Measurements from ENCODE around the gene MAP2K2. TPM values are rescaled to one million over a fixed set of nuclear protein-coding genes. Genes with fewer than 3 reads are reported as not detected.

Gene MAP2K2
- total and polyA plus RNA-seq, 4 experiments from 2014 or later = 44.0 to 126 (median 113) TPM

- Histone ChIP-seq H3K4me1 (ENCODE audit: insufficient read depth, low read length) (peaks cover 64% of the 10 kb centered on the region), H3K36me3 (ENCODE audit: insufficient read depth, low read length) (no peaks in the 10 kb centered on the region), H3K4me3 (ENCODE audit: low read length in 2 of 2) (peak overlapping the region in 1 of 2 donors; percentile 70), H3K27me3 (ENCODE audit: insufficient read depth, low read length) (no peaks in the 10 kb centered on the region), H3K9me3 (ENCODE audit: control insufficient read depth in 1 of 2, low read length in 2 of 2) (no peaks in the 10 kb centered on the region), H3K27ac (ENCODE audit: low read depth, low read length) (no peak overlapping the region)
- Mint-ChIP-seq H3K27me3 (no peaks in the 10 kb centered on the region), H3K36me3 (peaks cover 0 to 10% of the 10 kb centered on the region in 2 donors), H3K27ac (peak overlapping the region in 5 of 7 donors; percentile 35 to 80 (median 62)), H3K4me3 (peak overlapping the region; percentile 66 to 80 (median 76)), H3K9me3 (no peaks in the 10 kb centered on the region), H3K4me1 (peaks cover 19 to 55% (median 37%) of the 10 kb centered on the region in 4 donors)
- CTCF ChIA-PET (ENCODE audit: partially characterized antibody) = interaction anchor here (1.4 to 1.5 kb wide), 2 partner anchors 39 to 74 kb away, joined by 3 to 5 read pairs; no protein-coding TSS in a partner anchor
- peak; percentile 96 to 99 (median 98) for DNase-seq
- intact Hi-C loops (cut with micrococcal nuclease) = loop anchor here (1.0 to 10.0 kb wide), 8 partner anchors 24 to 491 kb away; partner anchors contain the start of genes ANKRD24, HMG20B, MAP2K2 and PIAS4
- POLR2A ChIA-PET (ENCODE audit: partially characterized antibody) = interaction anchor here (0.5 to 3.6 kb wide), 16 partner anchors 12 to 181 kb away, joined by 3 to 54 read pairs (median 9); partner anchors contain the start of genes EEF2, PIAS4 and YJU2
These were observed 58.3 kb downstream of the MAP2K2 start for GRCh38 chr19:4065430-4066175.

GRCh38 chr19:4064496-4065260, 59.2 kb downstream of the MAP2K2 start:
- DNase-seq = peak; percentile 45 to 70 (median 48)
- POLR2A ChIA-PET (ENCODE audit: partially characterized antibody) = interaction anchor here (0.5 to 4.2 kb wide), 5 partner anchors 13 to 79 kb away, joined by 3 to 25 read pairs (median 7); partner anchors contain the start of gene EEF2
- Histone ChIP-seq H3K36me3 (ENCODE audit: insufficient read depth, low read length) (no peaks in the 10 kb centered on the region), H3K27ac (ENCODE audit: low read depth, low read length) (peak overlapping the region; percentile 72), H3K4me1 (ENCODE audit: insufficient read depth, low read length) (peaks cover 66% of the 10 kb centered on the region), H3K4me3 (ENCODE audit: low read length in 2 of 2) (peak overlapping the region; percentile 29 to 58), H3K27me3 (ENCODE audit: insufficient read depth, low read length) (no peaks in the 10 kb centered on the region), H3K9me3 (ENCODE audit: control insufficient read depth in 1 of 2, low read length in 2 of 2) (no peaks in the 10 kb centered on the region)
- Mint-ChIP-seq H3K27ac (peak overlapping the region in 1 of 7 donors; percentile 88), H3K4me3 (peak overlapping the region in 7 of 8 donors; percentile 41 to 90 (median 86)), H3K27me3 (no peaks in the 10 kb centered on the region), H3K9me3 (no peaks in the 10 kb centered on the region), H3K36me3 (peaks cover 0 to 12% of the 10 kb centered on the region in 2 donors), H3K4me1 (peaks cover 21 to 57% (median 37%) of the 10 kb centered on the region in 4 donors)
- CTCF ChIA-PET (ENCODE audit: partially characterized antibody) = no interaction called here
- intact Hi-C loops (cut with micrococcal nuclease) = loop anchor here (5.0 to 10.0 kb wide), 2 partner anchors 118 to 490 kb away; partner anchors contain the start of genes ANKRD24, HMG20B and SIRT6

- DNase-seq = peak in 1 of 5 donors; percentile 36
- Mint-ChIP-seq H3K27ac (peak overlapping the region in 6 of 7 donors; percentile 88 to 97 (median 92)), H3K9me3 (no peaks in the 10 kb centered on the region), H3K4me1 (peaks cover 17 to 52% (median 34%) of the 10 kb centered on the region in 4 donors), H3K36me3 (peaks cover 0 to 12% of the 10 kb centered on the region in 2 donors), H3K27me3 (no peaks in the 10 kb centered on the region), H3K4me3 (peak overlapping the region; percentile 39 to 90 (median 88))
- H3K9me3 ChIP-seq (ENCODE audit: control insufficient read depth in 1 of 2, low read length in 2 of 2) = no peaks in the 10 kb centered on the region
- H3K36me3 ChIP-seq (ENCODE audit: insufficient read depth, low read length) = no peaks in the 10 kb centered on the region
- H3K4me3 ChIP-seq (ENCODE audit: low read length in 2 of 2) = peak overlapping the region; percentile 29 to 58
- H3K27me3 ChIP-seq (ENCODE audit: insufficient read depth, low read length) = no peaks in the 10 kb centered on the region
- ChIA-PET CTCF (ENCODE audit: partially characterized antibody) (no interaction called here), POLR2A (ENCODE audit: partially characterized antibody) (interaction anchor here (1.4 to 4.2 kb wide), 4 partner anchors 14 to 79 kb away, joined by 3 to 25 read pairs (median 8); partner anchors contain the start of gene EEF2)
- intact Hi-C loops (cut with micrococcal nuclease) = loop anchor here (10.0 kb wide), 1 partner anchor 489 kb away; the partner anchor contains the start of gene HMG20B
- H3K27ac ChIP-seq (ENCODE audit: low read depth, low read length) = peak overlapping the region; percentile 72
- H3K4me1 ChIP-seq (ENCODE audit: insufficient read depth, low read length) = peaks cover 66% of the 10 kb centered on the region
These were observed 59.8 kb downstream of the MAP2K2 start for GRCh38 chr19:4064149-4064495.

GRCh38 chr19:4063369-4064148, 60.4 kb downstream of the MAP2K2 start:
- no peak for DNase-seq
- Histone ChIP-seq H3K9me3 (ENCODE audit: control insufficient read depth in 1 of 2, low read length in 2 of 2) (no peaks in the 10 kb centered on the region), H3K4me1 (ENCODE audit: insufficient read depth, low read length) (peaks cover 66% of the 10 kb centered on the region), H3K4me3 (ENCODE audit: low read length in 2 of 2) (peak overlapping the region in 1 of 2 donors; percentile 58), H3K27ac (ENCODE audit: low read depth, low read length) (peak overlapping the region; percentile 72), H3K36me3 (ENCODE audit: insufficient read depth, low read length) (no peaks in the 10 kb centered on the region), H3K27me3 (ENCODE audit: insufficient read depth, low read length) (no peaks in the 10 kb centered on the region)
- intact Hi-C loops (cut with micrococcal nuclease) = loop anchor here (10.0 kb wide), 1 partner anchor 489 kb away; the partner anchor contains the start of gene HMG20B
- ChIA-PET POLR2A (ENCODE audit: partially characterized antibody) (interaction anchor here (0.9 to 4.2 kb wide), 5 partner anchors 13 to 46 kb away, joined by 3 to 25 read pairs (median 6); no protein-coding TSS in a partner anchor), CTCF (ENCODE audit: partially characterized antibody) (no interaction called here)
- Mint-ChIP-seq H3K4me3 (peak overlapping the region; percentile 84 to 90 (median 88)), H3K27ac (peak overlapping the region; percentile 88 to 97 (median 92)), H3K4me1 (peaks cover 15 to 46% (median 30%) of the 10 kb centered on the region in 4 donors), H3K36me3 (peaks cover 0 to 12% of the 10 kb centered on the region in 2 donors), H3K9me3 (no peaks in the 10 kb centered on the region), H3K27me3 (no peaks in the 10 kb centered on the region)

- Histone ChIP-seq H3K9me3 (ENCODE audit: control insufficient read depth in 1 of 2, low read length in 2 of 2) (no peaks in the 10 kb centered on the region), H3K27me3 (ENCODE audit: insufficient read depth, low read length) (no peaks in the 10 kb centered on the region), H3K36me3 (ENCODE audit: insufficient read depth, low read length) (no peaks in the 10 kb centered on the region), H3K4me3 (ENCODE audit: low read length in 2 of 2) (peak overlapping the region in 1 of 2 donors; percentile 58), H3K27ac (ENCODE audit: low read depth, low read length) (peak overlapping the region; percentile 72), H3K4me1 (ENCODE audit: insufficient read depth, low read length) (peaks cover 67% of the 10 kb centered on the region)
- peak overlapping the region in 5 of 7 donors; percentile 43 to 88 (median 47) for H3K27ac Mint-ChIP-seq
- peaks cover 0 to 11% of the 10 kb centered on the region in 2 donors for H3K36me3 Mint-ChIP-seq
- intact Hi-C loops (cut with micrococcal nuclease) = loop anchor here (10.0 kb wide), 1 partner anchor 488 kb away; the partner anchor contains the start of gene HMG20B
- peaks cover 8 to 43% (median 25%) of the 10 kb centered on the region in 4 donors for H3K4me1 Mint-ChIP-seq
- CTCF ChIA-PET (ENCODE audit: partially characterized antibody) = no interaction called here
- H3K9me3 Mint-ChIP-seq = no peaks in the 10 kb centered on the region
- POLR2A ChIA-PET (ENCODE audit: partially characterized antibody) = interaction anchor here (0.6 to 4.2 kb wide), 5 partner anchors 12 to 115 kb away, joined by 3 to 25 read pairs (median 6); no protein-coding TSS in a partner anchor
- DNase-seq = peak in 1 of 5 donors; percentile 33
- H3K4me3 Mint-ChIP-seq = peak overlapping the region; percentile 21 to 86 (median 64)
- no peaks in the 10 kb centered on the region for H3K27me3 Mint-ChIP-seq
These were observed 61.2 kb downstream of the MAP2K2 start for GRCh38 chr19:4062419-4063368.

All from CD4-positive, alpha-beta memory T cell (primary cell).